ENCODE measurements around the gene GASK1A. TPM values are rescaled to one million over a fixed set of nuclear protein-coding genes. Genes with fewer than 3 reads are reported as not detected.

GASK1A gene
- total and polyA plus RNA-seq, 2 of the 8 experiments (the other 6 are each of a cell fraction or from before 2014, with no cell fraction given), result 4.7 to 7.9 TPM

- Histone ChIP-seq H3K18ac (ENCODE audit: extremely low read depth, low read length) (no peak overlapping the region), H3K4me3 (ENCODE audit: extremely low read depth in 1 of 4, insufficient read depth in 2 of 4, low read depth in 3 of 4, low read length in 4 of 4) (no peak overlapping the region), H2AK5ac (ENCODE audit: low read depth, low read length) (no peak overlapping the region), H3K79me2 (ENCODE audit: control insufficient read depth in 1 of 2, insufficient read depth in 2 of 2, low read length in 2 of 2) (no peaks in the 10 kb centered on the region), H3K4me1 (replicated peaks in 1 of 4; ENCODE audit: control insufficient read depth in 3 of 4, insufficient read depth in 4 of 4, low read length in 3 of 4) (peaks cover 0 to 5% (median 2%) of the 10 kb centered on the region in 4 experiments; a peak in 2 of 7 replicates), H3K9ac (replicated peaks in 1 of 4; ENCODE audit: extremely low read depth in 1 of 4, low read depth in 3 of 4, low read length in 3 of 4) (no peak overlapping the region), H3K9me3 (ENCODE audit: insufficient read depth in 2 of 2, low read depth in 1 of 2, low read length in 1 of 2) (no peaks in the 10 kb centered on the region), H2AFZ (ENCODE audit: low read length) (no peak overlapping the region), H3K23me2 (ENCODE audit: low read depth, low read length) (no peaks in the 10 kb centered on the region), H4K91ac (replicated peaks; ENCODE audit: insufficient read length, low read length) (no peak overlapping the region), H3K36me3 (ENCODE audit: control insufficient read depth in 2 of 4, insufficient read depth in 4 of 4, low read length in 3 of 4) (no peaks in the 10 kb centered on the region), H3K79me1 (ENCODE audit: low read depth, low read length) (no peaks in the 10 kb centered on the region), H3K14ac (ENCODE audit: insufficient read length) (no peak overlapping the region), H3K4ac (replicated peaks; ENCODE audit: insufficient read length, low read depth, low read length) (no peak overlapping the region), H4K20me1 (replicated peaks in 1 of 2; ENCODE audit: control insufficient read depth in 1 of 2, insufficient read depth in 2 of 2, low read length in 2 of 2) (no peaks in the 10 kb centered on the region), H3K56ac (replicated peaks; ENCODE audit: insufficient read length, low read depth, low read length) (no peak overlapping the region), H2BK12ac (ENCODE audit: low read depth, low read length) (no peak overlapping the region), H3K23ac (ENCODE audit: insufficient read length) (no peak overlapping the region), H4K8ac (ENCODE audit: extremely low read depth, insufficient read depth, low read length) (no peak overlapping the region; the same call in 1 of the 2 replicates), H4K5ac (ENCODE audit: insufficient read length, low read depth, low read length) (no peak overlapping the region), H3K27me3 (replicated peaks in 1 of 4; ENCODE audit: control insufficient read depth in 3 of 4, extremely low read depth in 1 of 4, insufficient read depth in 3 of 4, low read length in 3 of 4) (no peaks in the 10 kb centered on the region), H2BK120ac (replicated peaks; ENCODE audit: low read depth, low read length) (no peak overlapping the region), H2BK5ac (ENCODE audit: low read depth, low read length) (no peak overlapping the region; the same call in 1 of the 2 replicates), H2BK15ac (ENCODE audit: low read length) (no peak overlapping the region), H2BK20ac (ENCODE audit: low read length) (no peak overlapping the region), H3K27ac (ENCODE audit: low read depth, low read length) (no peak overlapping the region), H3K4me2 (ENCODE audit: insufficient read depth in 1 of 2, low read depth in 2 of 2, low read length in 2 of 2) (no peak overlapping the region)
- no peak for FAIRE-seq
- 87% methylated on average over 4 of the region's 6 CpGs; no CpG with 5 or more reads in 1 of the 2 experiments for WGBS, 2 experiments (ENCODE audit: extremely low coverage in 1 of 2, insufficient coverage in 1 of 2, insufficient read length in 1 of 2, insufficient replicate concordance in 2 of 2, low coverage in 1 of 2, low lambda C conversion rate in 2 of 2, missing lambda C conversion rate in 1 of 2)
- CTCF ChIA-PET (ENCODE audit: partially characterized antibody), result interaction anchor here (0.7 to 1.5 kb wide), 4 partner anchors 21 to 128 kb away, joined by 3 read pairs; no protein-coding TSS in a partner anchor
- POLR2A ChIA-PET (ENCODE audit: partially characterized antibody), result interaction anchor here (1.7 kb wide), 1 partner anchor 21 kb away, joined by 4 read pairs; no protein-coding TSS in a partner anchor
- no peak for DNase-seq (ENCODE audit: low read depth in 1 of 2, low spot score in 2 of 2)
- TF ChIP-seq KDM5A (IDR thresholded peaks at IDR 0.05; ENCODE audit: low read length) (no peak), SIN3A (conservative IDR thresholded peaks at IDR 0.05 in 1 of 2, IDR thresholded peaks at IDR 0.05 in 1 of 2; ENCODE audit: low read depth in 1 of 2, low read length in 2 of 2) (no peak), NANOG (IDR thresholded peaks at IDR 0.05; ENCODE audit: insufficient read depth, low read depth, low read length, poor library complexity, severe bottlenecking) (no peak), EP300 (IDR thresholded peaks at IDR 0.05; ENCODE audit: borderline replicate concordance in 1 of 2, low read depth in 2 of 2, low read length in 2 of 2) (no peak), GABPA (IDR thresholded peaks at IDR 0.05; ENCODE audit: borderline replicate concordance, insufficient read depth, low read length) (no peak), EZH2 (IDR thresholded peaks at IDR 0.05; ENCODE audit: low read depth, low read length, severe bottlenecking) (no peak), PHF8 (conservative IDR thresholded peaks at IDR 0.05; ENCODE audit: low read depth, low read length) (no peak), TAF1 (IDR thresholded peaks at IDR 0.05; ENCODE audit: low read depth, low read length) (no peak), HDAC2 (IDR thresholded peaks at IDR 0.05; ENCODE audit: borderline replicate concordance in 1 of 2, low read depth in 2 of 2, low read length in 2 of 2) (no peak), KDM1A (IDR thresholded peaks at IDR 0.05; ENCODE audit: borderline replicate concordance, low read length) (no peak)
Observed at GRCh38 chr3:43028678-43029490, 49.8 kb downstream of the GASK1A start.
